Neural crest cell (in vitro differentiated cells): ENCODE data around the gene SERTAD2. TPM values are rescaled to one million over a fixed set of nuclear protein-coding genes. Genes with fewer than 3 reads are reported as not detected.

ENCODE experiments used
- DNase-seq: peaks from one replicate; pipeline ENCODE4 v3.0.0; 2021; ENCODE audit warnings: low read depth, mixed read lengths, low spot score
- H3K27ac Mint-ChIP-seq: one replicate; pipeline ENCODE4 v1.8.0; 2021; ENCODE audit warnings: mild to moderate bottlenecking, mixed read lengths; ENCODE audit not compliant: unreplicated experiment
- H3K27me3 Mint-ChIP-seq: 2 replicates; pipeline ENCODE4 v1.8.0; 2021; ENCODE audit warnings: low read depth, mild to moderate bottlenecking, mixed read lengths
- H3K36me3 Mint-ChIP-seq: 2 replicates; pipeline ENCODE4 v1.8.0; 2021; ENCODE audit warnings: low read depth, mild to moderate bottlenecking, mixed read lengths
- H3K4me1 Mint-ChIP-seq: 2 replicates; pipeline ENCODE4 v1.8.0; 2021; ENCODE audit warnings: mixed read lengths
- H3K4me3 Mint-ChIP-seq: one replicate; pipeline ENCODE4 v1.8.0; 2021; ENCODE audit warnings: mild to moderate bottlenecking, mixed read lengths
- H3K9me3 Mint-ChIP-seq: 2 replicates; pipeline ENCODE4 v1.8.0; 2021; ENCODE audit warnings: mixed read lengths
- CTCF ChIP-seq: fragments of 200-600 bp; sonication (generic); conservative IDR thresholded peaks from 2 replicates; pipeline ENCODE4 v1.5.0; 2021; ENCODE audit warnings: antibody characterized with exemption, mild to moderate bottlenecking
- total RNA-seq: library from RNA; stranded (reverse); gene quantifications from 2 replicates; pipeline ENCODE4 v1.2.1, GENCODE V29; 2021

The SERTAD2 gene
- total RNA-seq, 1 donor from 2014 or later, result 16.8 TPM

- peaks cover 8% of the 10 kb centered on the region for H3K9me3 Mint-ChIP-seq
- no peak overlapping the region for H3K27ac Mint-ChIP-seq
- TF ChIP-seq CTCF, result no peak
- no peak for DNase-seq
- H3K36me3 Mint-ChIP-seq, result no peaks in the 10 kb centered on the region
- no peak overlapping the region for H3K4me3 Mint-ChIP-seq
- H3K27me3 Mint-ChIP-seq, result no peaks in the 10 kb centered on the region
- H3K4me1 Mint-ChIP-seq, result peaks cover 4% of the 10 kb centered on the region
Observed at GRCh38 chr2:64604155-64604554, 49.6 kb downstream of the SERTAD2 start.

- TF ChIP-seq CTCF, result no peak
- H3K27me3 Mint-ChIP-seq, result no peaks in the 10 kb centered on the region
- H3K27ac Mint-ChIP-seq, result no peak overlapping the region
- H3K9me3 Mint-ChIP-seq, result peaks cover 8% of the 10 kb centered on the region
- no peak for DNase-seq
- no peak overlapping the region for H3K4me3 Mint-ChIP-seq
- H3K4me1 Mint-ChIP-seq, result peaks cover 2% of the 10 kb centered on the region
- H3K36me3 Mint-ChIP-seq, result no peaks in the 10 kb centered on the region
Observed at GRCh38 chr2:64602436-64602835, 51.3 kb downstream of the SERTAD2 start.

GRCh38 chr2:64601785-64602391 is 51.8 kb downstream of the SERTAD2 start:
- Mint-ChIP-seq H3K4me1 (no peaks in the 10 kb centered on the region), H3K9me3 (peaks cover 8% of the 10 kb centered on the region)
- no peak for DNase-seq

GRCh38 chr2:64601034-64601754 is 52.5 kb downstream of the SERTAD2 start:
- Mint-ChIP-seq H3K36me3 (no peaks in the 10 kb centered on the region), H3K4me1 (no peaks in the 10 kb centered on the region), H3K9me3 (peaks cover 8% of the 10 kb centered on the region), H3K27me3 (no peaks in the 10 kb centered on the region), H3K27ac (no peak overlapping the region), H3K4me3 (no peak overlapping the region)
- no peak for TF ChIP-seq CTCF
- no peak for DNase-seq

More at GRCh38 chr2:64601785-64602391, 51.8 kb downstream of the SERTAD2 start:
- Mint-ChIP-seq H3K4me3 (no peak overlapping the region), H3K27ac (no peak overlapping the region), H3K36me3 (no peaks in the 10 kb centered on the region), H3K27me3 (no peaks in the 10 kb centered on the region)
- no peak for TF ChIP-seq CTCF

GRCh38 chr2:64599469-64599868 is 54.2 kb downstream of the SERTAD2 start:
- DNase-seq, result no peak
- no peak for TF ChIP-seq CTCF
- Mint-ChIP-seq H3K4me1 (no peaks in the 10 kb centered on the region), H3K27me3 (no peaks in the 10 kb centered on the region), H3K4me3 (no peak overlapping the region), H3K9me3 (peaks cover 4% of the 10 kb centered on the region), H3K27ac (no peak overlapping the region), H3K36me3 (no peaks in the 10 kb centered on the region)
